K562 (cell line): ENCODE data around the gene ZNF862. TPM values are rescaled to one million over a fixed set of nuclear protein-coding genes. Genes with fewer than 3 reads are reported as not detected.
A peak's percentile ranks its signal among the peaks of the same experiment; 100 is the strongest.

Experiments
- ADNP ChIP-seq: fragments of 200-800 bp; sonication (Bioruptor generic); IDR thresholded peaks from 2 replicates; pipeline ENCODE4 v1.6.1; 2016; ENCODE audit warnings: missing genetic modification characterization, missing compliant biosample characterization
- AFF4 ChIP-seq: sonication (generic); formaldehyde crosslinking; IDR thresholded peaks from 2 replicates; pipeline ENCODE4 v1.8.0; 2023; ENCODE audit warnings: mild to moderate bottlenecking, missing genetic modification reagents
- ATF4 ChIP-seq: fragments of 450-650 bp; formaldehyde crosslinking; IDR thresholded peaks from 2 replicates; pipeline ENCODE4 v1.4.0; 2022; ENCODE audit warnings: mild to moderate bottlenecking, moderate library complexity
- BHLHE40 ChIP-seq: IDR thresholded peaks from 2 replicates; pipeline ENCODE4 v1.6.1; 2011; ENCODE audit warnings: low read length, improper control_type of control experiment
- CCNT2 ChIP-seq: IDR thresholded peaks from 2 replicates; pipeline ENCODE4 v1.6.1; 2011; ENCODE audit warnings: borderline replicate concordance, low read depth, mild to moderate bottlenecking, moderate library complexity, mixed read lengths, low read length; ENCODE audit not compliant: insufficient read length; ENCODE audit errors: extremely low read depth
- DACH1 ChIP-seq: fragments of 450-650 bp; IDR thresholded peaks from 2 replicates; pipeline ENCODE4 v1.6.1; 2018; ENCODE audit not compliant: partially characterized antibody
- EGR1 ChIP-seq: fragments of 450-650 bp; conservative IDR thresholded peaks from 2 replicates; pipeline ENCODE4 v1.6.1; 2017; ENCODE audit warnings: mild to moderate bottlenecking
- GABPB2 ChIP-seq: fragments of 250-450 bp; sonication (Bioruptor Pico); conservative IDR thresholded peaks from 2 replicates; pipeline ENCODE4 v1.5.1; 2021; ENCODE audit warnings: mild to moderate bottlenecking
- HEY1 ChIP-seq: fragments of 250-450 bp; sonication (Bioruptor Pico); IDR thresholded peaks from 2 replicates; pipeline ENCODE4 v1.5.0; 2020; ENCODE audit warnings: mild to moderate bottlenecking, moderate library complexity, borderline replicate concordance
- ILF3 ChIP-seq: fragments of 450-650 bp; IDR thresholded peaks from 2 replicates; pipeline ENCODE4 v1.6.1; 2018; ENCODE audit warnings: antibody characterized with exemption, mild to moderate bottlenecking, moderate library complexity, borderline replicate concordance
- KLF16 ChIP-seq: IDR thresholded peaks from 2 replicates; pipeline ENCODE4 v1.6.1; 2016; ENCODE audit warnings: antibody characterized with exemption
- MEF2A ChIP-seq: IDR thresholded peaks from 2 replicates; pipeline ENCODE4 v1.6.1; 2011; ENCODE audit warnings: low read depth, mild to moderate bottlenecking, low read length, moderate library complexity; ENCODE audit not compliant: control insufficient read depth
- NFIX ChIP-seq: fragments of 250-450 bp; sonication (Bioruptor Pico); IDR thresholded peaks from 2 replicates; pipeline ENCODE4 v1.4.0; 2020; ENCODE audit warnings: low read depth, mild to moderate bottlenecking, moderate library complexity
- NFYB ChIP-seq: IDR thresholded peaks from 2 replicates; pipeline ENCODE4 v1.6.1; 2011; ENCODE audit warnings: mild to moderate bottlenecking, moderate library complexity; ENCODE audit not compliant: insufficient read length; ENCODE audit errors: extremely low read depth
- PHB ChIP-seq: fragments of 250-450 bp; sonication (Bioruptor Pico); IDR thresholded peaks from 2 replicates; pipeline ENCODE4 v1.5.0; 2021
- PKNOX1 ChIP-seq: fragments of 450-650 bp; IDR thresholded peaks from 2 replicates; pipeline ENCODE4 v1.6.1; 2016
- RB1 ChIP-seq: fragments of 450-650 bp; IDR thresholded peaks from 2 replicates; pipeline ENCODE4 v1.6.1; 2017; ENCODE audit warnings: low read depth, mild to moderate bottlenecking
- RCOR1 ChIP-seq, 2 experiments: IDR thresholded peaks; 2 replicates each; pipeline ENCODE4 v1.6.1; 2012; ENCODE audit warnings: low read depth in 2 of 2, low read length in 2 of 2, borderline replicate concordance in 1 of 2, improper control_type of control experiment in 1 of 2
- TAF9B ChIP-seq: fragments of 450-650 bp; IDR thresholded peaks from 2 replicates; pipeline ENCODE4 v1.6.1; 2018; ENCODE audit warnings: mild to moderate bottlenecking; ENCODE audit not compliant: partially characterized antibody
- ZEB2 ChIP-seq: fragments of 450-650 bp; IDR thresholded peaks from 2 replicates; pipeline ENCODE4 v1.6.1; 2016
- ZNF232 ChIP-seq: sonication (generic); formaldehyde crosslinking; IDR thresholded peaks from 2 replicates; pipeline ENCODE4 v1.8.0; 2022; ENCODE audit warnings: mild to moderate bottlenecking, missing genetic modification reagents
- ZNF507 ChIP-seq: conservative IDR thresholded peaks from 2 replicates; pipeline ENCODE4 v1.6.1; 2017; ENCODE audit warnings: missing genetic modification characterization, missing compliant biosample characterization
- ZNF644 ChIP-seq: fragments of 200-800 bp; sonication (Bioruptor generic); IDR thresholded peaks from 2 replicates; pipeline ENCODE4 v1.6.1; 2016; ENCODE audit warnings: low read depth, missing genetic modification characterization, missing compliant biosample characterization
- polyA plus RNA-seq, 8 experiments: library from polyadenylated mRNA; depleted of rRNA in 4 of 8; stranded (reverse) in 5 of 8; unstranded in 3 of 8; fragments of >200 nt; fragmentation: Nextera tagmentation in 2 of 8; fragmentation: Illumina TruSeq in 1 of 8; extraction: Ambion mirVana in 2 of 8; extraction: Trizol in 1 of 8; gene quantifications; 2 replicates each; pipeline versions ENCODE4 v1.2.1 to v1.2.3, GENCODE V29; 2011 to 2014; ENCODE audit warnings: inconsistent platforms in 1 of 8, missing spikeins in 1 of 8
- total RNA-seq, 7 experiments: library from RNA; depleted of rRNA in 6 of 7; stranded (reverse); fragments of >200 nt in 6 of 7; fragmentation: Illumina TruSeq in 2 of 7; extraction: Trizol in 2 of 7; gene quantifications; 2 replicates each; pipeline versions ENCODE4 v1.2.1 to v1.2.3, GENCODE V29; 2011 to 2021; ENCODE audit warnings: low replicate concordance in 1 of 7

Gene ZNF862
- total and polyA plus RNA-seq, 9 of the 15 experiments (the other 6 are each of a cell fraction or from before 2014, with no cell fraction given), result 1.1 to 3.9 (median 2.6) TPM

GRCh38 chr7:149872419-149873073 lies 34.4 kb downstream of the ZNF862 start (continued):
- TF ChIP-seq ZNF507 (tag) (no peak), MEF2A (no peak), TAF9B (no peak), ATF4 (CRISPR knock-in tag) (no peak), RB1 (0 out of 2 replicates have a peak, but pooled peaks have one; percentile 3), ILF3 (no peak), HEY1 (CRISPR knock-in tag) (no peak), AFF4 (CRISPR knock-in tag) (no peak), EGR1 (peak; percentile 36; the same call in 1 of the 2 replicates), NFYB (no peak), PKNOX1 (0 out of 2 replicates have a peak, but pooled peaks have one; percentile 30), RCOR1 (IDR thresholded peaks at IDR 0.05; ENCODE audit: borderline replicate concordance in 1 of 2, low read depth in 2 of 2, low read length in 2 of 2) (peak; percentile 72 to 90; a peak in 3 of 4 replicates), KLF16 (no peak), GABPB2 (CRISPR knock-in tag) (no peak), DACH1 (peak; percentile 49), PHB (CRISPR knock-in tag) (no peak), ZNF644 (tag) (no peak), BHLHE40 (peak; percentile 88), ZEB2 (no peak), ZNF232 (CRISPR knock-in tag) (no peak), NFIX (CRISPR knock-in tag) (no peak), CCNT2 (no peak), ADNP (tag) (peak; percentile 98)
